Kidney capillary endothelial cell (primary cell): ENCODE measurements around the gene RNF149.
"Not testable (repeated sequence)": the region's sequence is repeated elsewhere in the genome, so short reads cannot be mapped to it uniquely, and the experiment has no call there.

Experiments used
- DNase-seq: peaks from one replicate; pipeline ENCODE4 v3.0.0-alpha.2; 2018; ENCODE audit warnings: low spot score

RNF149 gene, protein sequence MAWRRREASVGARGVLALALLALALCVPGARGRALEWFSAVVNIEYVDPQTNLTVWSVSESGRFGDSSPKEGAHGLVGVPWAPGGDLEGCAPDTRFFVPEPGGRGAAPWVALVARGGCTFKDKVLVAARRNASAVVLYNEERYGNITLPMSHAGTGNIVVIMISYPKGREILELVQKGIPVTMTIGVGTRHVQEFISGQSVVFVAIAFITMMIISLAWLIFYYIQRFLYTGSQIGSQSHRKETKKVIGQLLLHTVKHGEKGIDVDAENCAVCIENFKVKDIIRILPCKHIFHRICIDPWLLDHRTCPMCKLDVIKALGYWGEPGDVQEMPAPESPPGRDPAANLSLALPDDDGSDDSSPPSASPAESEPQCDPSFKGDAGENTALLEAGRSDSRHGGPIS

GRCh38 chr2:101308432-101309210, at the start of gene RNF149:
RNF149 (minus strand) TSS chr2:101308701; CDS start chr2:101308588, 113 bp downstream.
- peak; percentile 89 for DNase-seq

DNA sequence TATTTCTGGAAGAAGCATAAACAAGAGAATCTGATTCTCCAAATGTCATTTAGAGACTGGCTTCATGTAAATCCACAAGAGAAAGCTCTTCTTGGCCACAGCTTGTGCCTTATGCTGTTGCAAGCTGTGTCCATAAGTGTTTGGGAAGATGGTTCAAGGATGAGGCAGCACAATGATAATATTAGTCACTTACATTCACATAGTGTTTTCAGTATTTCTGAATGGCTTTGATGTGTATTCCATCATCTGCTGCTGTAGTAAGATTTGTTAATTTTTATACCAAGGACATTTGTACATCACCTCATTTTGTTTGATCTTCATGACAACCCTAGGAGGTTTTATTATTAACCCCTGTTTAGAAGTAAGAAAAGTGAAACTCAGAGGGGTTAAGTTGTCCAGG, 48.9 kb upstream of the RNF149 start:
- no peak for DNase-seq

GRCh38 chr2:101356521-101356920, 48.0 kb upstream of the RNF149 start:
- no peak for DNase-seq

- DNase-seq, result no peak
These were observed 47.6 kb upstream of the RNF149 start for GRCh38 chr2:101356055-101356454.

DNA sequence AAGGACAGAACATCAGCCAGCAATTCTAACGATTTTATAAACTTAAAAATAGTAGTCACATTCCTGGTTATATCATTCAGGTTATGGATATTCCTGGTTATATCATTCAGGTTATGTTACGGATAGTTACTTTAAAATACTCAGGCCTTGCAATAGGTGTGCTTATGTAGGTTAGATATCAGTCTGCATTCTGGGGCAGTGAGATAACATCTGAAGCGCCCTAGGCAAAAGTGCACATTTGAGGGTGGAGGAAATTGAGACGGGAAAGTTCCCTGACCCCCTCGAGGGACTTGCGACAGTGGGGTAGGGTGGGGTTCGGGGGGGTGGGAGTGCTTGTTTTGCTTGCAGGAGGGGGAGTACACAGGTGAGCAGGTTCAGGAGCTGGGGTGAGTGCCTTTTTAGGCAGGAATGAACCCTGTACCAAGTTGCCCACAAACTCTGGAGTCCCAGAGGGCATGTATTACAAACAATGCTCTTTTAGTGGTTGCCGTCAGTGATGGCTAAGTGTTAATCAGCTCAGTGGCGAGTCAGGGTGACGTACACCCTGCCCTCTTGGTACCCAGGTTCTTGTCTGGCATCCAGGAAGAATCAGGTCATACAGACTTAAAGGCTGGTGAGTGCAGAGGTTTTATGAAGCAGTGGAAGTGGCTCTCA, 47.0 kb upstream of the RNF149 start:
- DNase-seq, result no peak

- no peak for DNase-seq
These were observed 46.2 kb upstream of the RNF149 start for GRCh38 chr2:101354420-101355311.

- DNase-seq, result not testable (repeated sequence)
These were observed 44.1 kb upstream of the RNF149 start for GRCh38 chr2:101352631-101353030.

DNA sequence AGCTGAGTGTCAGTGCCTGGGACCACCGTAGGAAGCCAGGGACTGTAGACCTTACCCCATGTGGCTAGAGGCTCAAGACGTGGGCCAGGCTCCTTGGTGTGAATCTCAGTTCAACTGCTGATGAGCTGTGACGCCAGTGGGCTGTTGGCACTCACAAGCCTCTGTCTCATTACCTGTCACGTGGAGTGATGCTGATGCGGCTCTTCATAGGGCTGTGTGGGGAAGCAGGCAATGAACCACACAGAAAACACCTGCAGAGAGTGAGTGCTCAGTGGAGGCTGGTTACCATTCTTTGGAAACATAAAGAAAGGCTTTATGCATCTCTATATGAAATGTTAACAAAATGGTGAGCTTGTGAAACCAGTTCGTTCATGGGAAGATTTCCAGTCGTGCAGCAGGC, 42.7 kb upstream of the RNF149 start:
- no peak for DNase-seq

DNA sequence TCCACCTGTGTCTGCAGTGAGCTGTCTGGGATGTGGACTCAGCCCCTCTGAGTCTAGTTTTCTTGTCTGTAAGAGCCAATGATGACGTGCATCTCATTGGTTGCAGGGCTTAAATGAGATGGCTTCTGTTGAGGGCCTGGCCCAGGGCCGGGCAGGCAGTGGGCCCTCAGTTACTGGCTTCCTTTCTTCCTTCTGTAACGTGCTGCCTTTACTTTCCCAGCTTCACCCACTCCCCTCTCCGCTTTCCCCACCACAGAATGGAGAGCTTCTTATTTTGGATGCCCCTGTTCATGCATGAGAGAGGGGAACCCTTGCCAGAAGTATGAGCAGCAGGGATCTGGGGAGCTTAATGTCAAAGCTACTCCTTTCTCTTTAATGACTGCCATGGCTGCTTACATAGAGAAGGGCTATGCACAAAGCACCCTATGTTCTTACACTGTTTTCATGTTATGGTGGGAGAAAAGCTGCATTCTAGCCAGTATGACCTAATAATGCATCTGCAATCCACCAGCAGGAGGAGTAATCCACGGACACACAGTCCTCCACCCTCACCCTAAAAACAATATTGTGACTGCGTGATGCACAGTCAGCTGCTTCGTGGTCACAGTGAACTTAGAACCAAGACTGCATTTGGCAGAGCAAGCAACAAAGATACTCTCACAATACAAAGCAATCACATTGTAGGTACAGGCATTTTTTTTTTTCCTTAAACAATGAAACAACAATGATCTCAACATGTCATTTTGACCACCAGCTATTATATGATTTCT, 41.6 kb upstream of the RNF149 start:
- no peak for DNase-seq

GRCh38 chr2:101348883-101349282, 40.4 kb upstream of the RNF149 start:
- DNase-seq, result no peak

GRCh38 chr2:101346909-101347308, 38.4 kb upstream of the RNF149 start:
- DNase-seq, result no peak

DNA sequence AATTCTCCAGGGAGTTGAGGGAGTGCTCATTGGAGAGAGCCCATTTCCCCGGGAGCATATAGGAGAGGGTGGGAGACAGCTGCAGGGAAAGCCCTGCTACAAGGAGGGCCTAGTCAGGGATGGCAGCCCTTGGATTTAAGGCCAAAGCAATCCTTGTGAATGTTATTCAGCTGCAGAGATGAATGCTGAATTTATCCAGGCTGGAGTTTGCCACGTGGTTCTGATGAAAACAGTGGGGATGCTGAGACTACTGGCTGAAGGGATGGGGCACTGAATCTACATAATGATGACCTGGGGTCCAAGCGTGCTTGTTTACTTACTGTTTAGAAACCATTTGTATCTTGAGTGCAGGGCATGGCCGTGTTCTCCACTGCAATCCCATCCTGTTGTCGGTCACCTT, 35.6 kb upstream of the RNF149 start:
- no peak for DNase-seq

- DNase-seq, result no peak
These were observed 34.1 kb upstream of the RNF149 start for GRCh38 chr2:101342625-101343008.

DNA sequence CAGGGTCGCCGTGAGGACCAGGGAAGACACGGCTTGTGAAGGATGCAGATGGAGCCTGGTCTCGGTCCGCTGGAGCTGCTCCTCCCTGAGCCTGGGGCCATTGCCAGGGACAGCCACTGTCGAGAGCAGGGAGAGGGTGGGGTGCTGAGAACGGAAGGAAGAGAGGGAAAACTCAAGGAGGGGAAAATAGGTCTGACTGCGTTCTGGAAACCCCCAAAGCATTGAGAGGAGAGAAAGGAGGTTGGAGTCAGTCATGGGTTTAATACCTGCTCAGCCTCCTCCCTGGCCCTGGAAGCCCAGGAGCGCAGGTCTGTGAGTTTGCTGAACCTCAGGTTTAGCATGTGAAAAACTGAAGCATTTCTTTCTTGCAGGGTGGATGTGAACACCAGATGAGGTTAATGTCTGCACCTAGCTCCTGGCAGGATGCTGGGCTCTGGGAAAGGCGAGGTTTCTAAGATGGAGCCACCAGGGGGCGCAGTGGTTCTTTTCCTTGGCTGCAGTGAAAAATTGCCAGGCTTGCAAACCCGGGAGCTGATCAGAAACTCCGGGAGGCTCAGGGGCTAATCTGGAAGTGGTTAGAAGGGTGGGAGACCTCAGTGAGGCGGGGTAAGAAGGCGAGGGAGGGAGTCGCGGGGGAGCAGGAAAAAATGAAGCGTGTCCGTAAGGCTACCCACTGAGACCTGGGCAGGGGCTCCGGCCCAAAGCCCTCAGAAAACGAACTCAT, 33.6 kb upstream of the RNF149 start:
- peak; percentile 66 for DNase-seq

DNA sequence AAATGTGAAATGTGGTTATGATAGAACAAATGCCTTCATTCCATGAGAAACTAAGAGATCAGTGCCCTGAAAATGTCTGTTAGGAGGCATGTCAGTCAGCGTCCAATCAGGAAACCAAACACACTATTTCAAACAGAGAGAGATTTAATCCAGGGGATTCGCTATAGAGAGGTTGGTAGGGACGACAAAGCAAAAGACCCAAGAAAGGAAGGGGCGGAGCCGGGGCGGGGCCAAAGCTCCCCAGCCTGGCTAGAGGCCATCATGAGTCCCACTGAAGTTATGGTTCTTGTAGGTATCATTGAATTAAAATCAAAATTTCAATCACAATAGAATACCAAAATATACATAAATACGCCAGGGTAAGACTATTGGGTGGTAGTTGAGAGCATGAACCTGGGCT, 32.9 kb upstream of the RNF149 start:
- no peak for DNase-seq

- DNase-seq, result no peak
These were observed 31.6 kb upstream of the RNF149 start for GRCh38 chr2:101340141-101340551.

DNA sequence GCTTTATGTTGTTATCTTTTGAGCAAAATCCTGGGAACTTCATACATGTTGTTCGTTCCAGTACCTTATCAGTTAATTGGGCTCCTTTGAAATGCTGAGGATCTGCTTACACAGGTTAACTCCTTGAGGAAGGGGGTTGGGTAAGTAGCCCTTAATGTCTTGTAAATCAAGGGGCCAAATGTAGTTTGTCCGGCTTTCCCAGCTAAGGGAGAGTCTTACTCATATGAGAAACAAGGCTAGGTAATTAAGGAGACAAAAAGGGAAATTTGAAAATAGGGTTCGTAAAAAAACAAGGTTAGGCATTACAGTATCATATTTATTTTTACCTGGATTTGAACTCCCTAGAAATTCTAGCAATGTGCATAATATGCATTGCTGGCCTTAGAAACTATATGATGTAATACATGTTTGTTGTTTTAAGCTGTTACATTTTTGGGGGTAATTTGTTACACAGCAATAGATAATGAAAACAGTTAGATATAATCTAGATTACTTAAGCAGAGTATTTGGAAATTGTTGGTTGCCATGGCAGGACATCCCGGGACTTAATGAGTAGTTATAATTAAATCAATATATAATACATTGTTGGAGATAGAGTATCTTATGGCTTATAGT, 30.9 kb upstream of the RNF149 start:
- no peak for DNase-seq

GRCh38 chr2:101337877-101338276, 29.4 kb upstream of the RNF149 start:
- DNase-seq, result peak; percentile 15

GRCh38 chr2:101332885-101333766, 24.6 kb upstream of the RNF149 start:
- DNase-seq, result no peak
